ENCODE measurements around the gene TLDC2.

TLDC2 gene

GRCh38 chr20:36850759-36851158 lies 25.2 kb upstream of the TLDC2 start:
- DNase-seq = no peak

DNA sequence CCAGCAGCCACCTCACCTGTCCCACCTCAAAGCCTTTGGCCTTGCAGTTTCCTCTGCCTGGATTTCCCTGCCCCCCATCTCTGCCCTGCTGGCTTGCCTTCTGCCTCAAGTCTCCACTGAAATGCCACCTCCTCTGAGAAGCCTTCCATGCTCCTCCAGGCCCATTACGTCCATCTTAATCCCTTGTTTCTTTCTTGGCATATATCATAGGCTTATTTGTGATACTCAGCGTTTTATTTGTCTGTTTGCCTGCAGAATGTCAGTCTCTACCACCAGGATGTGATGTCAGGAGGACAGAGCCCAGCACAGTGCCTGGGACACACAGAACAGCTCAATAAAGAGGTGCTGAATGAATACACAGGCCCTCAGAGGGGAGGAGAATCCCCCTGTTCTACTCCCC lies 24.4 kb upstream of the TLDC2 start:
- no peak for DNase-seq

- no peak for DNase-seq
These were observed 23.8 kb upstream of the TLDC2 start for GRCh38 chr20:36852187-36852586.

DNA sequence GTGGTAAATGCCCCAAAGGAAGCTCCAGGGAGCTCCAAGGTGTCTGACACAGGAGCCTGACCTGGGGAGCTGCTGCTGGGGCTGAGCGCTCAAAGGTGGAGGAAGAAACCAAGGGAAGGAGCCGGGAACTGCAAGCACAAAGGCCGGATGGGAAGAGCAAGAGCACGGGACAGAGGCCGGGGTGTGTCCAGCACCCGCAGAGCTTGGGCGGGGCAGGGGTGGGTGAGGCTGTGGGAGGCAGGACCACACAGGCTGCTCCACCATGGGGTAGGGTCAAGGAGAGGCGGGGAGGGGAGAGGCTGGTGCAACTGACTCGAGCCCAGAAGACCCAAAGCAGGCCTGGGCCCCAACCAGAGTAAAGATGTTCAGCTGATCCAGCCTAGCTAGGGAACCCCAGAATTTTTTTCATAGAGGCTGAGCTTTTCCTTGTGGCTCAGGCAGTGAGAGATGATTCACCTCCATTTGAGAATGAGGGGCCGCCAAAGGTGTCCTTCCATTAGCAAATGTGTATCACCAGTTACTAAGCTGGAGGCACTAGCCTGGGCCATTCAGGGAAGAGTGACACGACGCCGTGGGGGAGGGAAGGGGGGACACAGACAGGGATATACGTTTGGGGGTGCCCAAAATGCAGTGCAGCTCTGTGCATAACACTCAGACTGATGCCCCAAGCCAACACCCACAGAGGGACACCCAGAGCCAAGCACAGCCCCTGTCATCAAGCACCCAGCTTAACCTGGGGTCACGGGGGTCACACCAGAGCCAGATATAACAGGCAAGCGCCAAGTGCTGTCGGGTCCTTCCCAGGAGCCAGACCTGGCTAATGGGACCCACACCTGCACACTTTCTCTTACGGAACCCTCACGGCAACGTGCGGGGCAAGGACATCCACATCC lies 21.3 kb upstream of the TLDC2 start:
- no peak for DNase-seq

DNA sequence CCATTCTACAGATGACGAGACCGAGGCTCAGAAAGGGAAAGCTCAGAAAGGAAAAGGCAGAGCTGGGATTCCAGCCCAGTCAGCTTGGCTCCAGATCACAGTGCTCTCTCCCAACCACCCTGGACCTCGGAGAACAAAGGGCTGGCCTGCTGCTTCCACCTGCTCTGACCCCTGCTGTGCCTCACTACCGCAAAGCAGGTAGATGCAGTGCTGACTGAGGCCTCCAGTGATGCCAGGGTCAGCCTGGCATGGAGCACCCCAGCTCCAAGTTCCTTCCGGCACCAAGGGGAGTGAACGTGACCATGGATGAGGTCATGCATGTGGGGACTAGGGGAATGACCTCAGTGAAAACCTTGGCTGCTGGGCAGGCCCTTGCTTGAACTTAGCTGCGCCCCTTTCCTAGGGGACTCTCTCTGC lies 20.7 kb upstream of the TLDC2 start:
- no peak for DNase-seq

- no peak for DNase-seq
These were observed 19.7 kb upstream of the TLDC2 start for GRCh38 chr20:36856195-36856594.

DNA sequence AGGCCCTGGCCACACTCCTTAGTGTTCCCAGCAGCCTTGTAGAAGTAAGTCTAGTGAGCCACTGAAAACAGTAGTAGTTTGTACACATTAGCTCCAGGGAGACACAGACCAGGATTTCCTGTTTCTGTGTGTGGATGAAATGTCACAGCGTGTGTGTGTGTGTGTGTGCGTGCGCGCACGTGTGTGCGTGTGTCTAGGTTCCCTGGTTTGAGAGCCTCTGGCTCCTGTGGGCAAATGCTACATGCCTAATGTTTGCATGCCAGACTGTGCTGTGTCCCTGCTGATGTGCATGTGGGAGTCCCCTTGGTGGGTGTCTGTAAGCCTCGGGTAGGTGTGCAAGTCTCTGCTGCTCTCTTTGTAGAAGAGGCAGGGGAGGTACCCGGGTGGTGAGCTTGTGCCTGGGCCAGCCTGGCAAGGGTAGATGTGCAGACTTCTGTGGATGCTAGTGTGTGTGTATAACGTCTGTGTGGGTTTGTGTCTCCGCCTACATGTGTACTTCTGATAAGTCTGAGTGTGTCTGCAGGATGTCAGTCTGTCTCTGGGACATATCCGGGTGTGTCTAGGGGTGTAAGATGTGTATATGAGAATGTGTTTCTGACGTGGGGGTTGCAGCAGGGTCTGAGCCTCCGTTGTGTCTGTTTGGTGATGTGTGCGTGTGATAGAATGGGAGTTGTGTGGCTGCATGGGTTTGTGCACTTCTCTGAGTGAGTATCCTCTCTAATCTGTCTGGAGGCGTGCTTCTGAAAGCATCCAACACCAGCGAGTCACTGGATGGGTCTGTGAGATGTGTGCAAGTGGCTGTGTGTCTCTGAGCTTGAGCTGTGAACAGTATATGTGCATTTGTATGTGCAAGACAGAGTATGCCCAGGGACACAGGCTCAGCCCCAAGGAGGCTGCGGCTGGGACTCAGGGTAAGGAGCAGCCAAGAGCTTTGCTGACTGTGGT lies 19.0 kb upstream of the TLDC2 start:
- no peak for DNase-seq

- DNase-seq = no peak
These were observed 16.7 kb upstream of the TLDC2 start for GRCh38 chr20:36859282-36859555.

GRCh38 chr20:36859700-36860330 lies 16.1 kb upstream of the TLDC2 start:
- no peak for DNase-seq

- no peak for DNase-seq
These were observed 15.6 kb upstream of the TLDC2 start for GRCh38 chr20:36860339-36860738.

GRCh38 chr20:36860811-36861624 lies 14.9 kb upstream of the TLDC2 start:
- no peak for DNase-seq

GRCh38 chr20:36861625-36861874 lies 14.4 kb upstream of the TLDC2 start:
- no peak for DNase-seq

GRCh38 chr20:36861875-36862801 lies 13.8 kb upstream of the TLDC2 start:
- DNase-seq = no peak

DNA sequence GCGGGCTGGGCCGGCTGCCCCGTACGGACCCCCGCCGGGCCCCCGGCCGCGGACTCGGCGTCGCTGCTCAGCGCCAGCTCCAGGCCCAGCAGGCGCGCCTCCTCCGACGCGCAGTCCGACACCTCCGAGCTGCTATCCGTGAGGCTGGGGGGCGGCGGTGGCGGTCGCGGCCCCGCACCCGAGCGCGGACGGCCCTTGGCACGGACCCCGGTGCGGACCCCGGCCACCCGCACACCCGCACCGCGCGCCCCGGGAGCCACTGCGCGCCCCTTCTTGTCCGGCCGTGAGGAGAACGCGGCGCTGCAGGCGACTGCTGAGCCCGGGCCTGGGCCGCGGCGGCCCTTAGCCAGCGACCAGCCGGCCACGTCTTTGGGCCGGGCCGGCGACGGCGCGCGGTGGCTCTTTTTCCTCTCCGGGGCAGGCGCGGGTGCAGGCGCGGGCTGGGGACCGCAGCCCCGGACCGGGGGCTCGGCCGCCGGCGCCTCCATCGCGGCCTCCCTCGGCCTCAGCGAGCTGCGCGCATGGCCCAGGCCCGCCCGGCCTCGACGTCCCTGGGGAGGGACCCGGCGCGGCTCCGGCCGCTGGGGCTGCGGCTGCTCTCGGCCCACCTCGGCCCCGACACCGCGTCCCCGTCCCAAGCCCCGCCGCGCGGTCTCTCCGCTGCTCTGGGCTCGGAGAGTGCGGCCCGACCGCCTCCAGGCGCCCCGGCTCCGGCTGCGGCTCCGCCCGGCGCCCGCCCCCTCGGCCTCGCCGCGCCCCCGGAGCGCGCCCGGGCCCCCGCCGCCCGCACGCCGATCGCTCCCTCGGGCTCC lies 12.9 kb upstream of the TLDC2 start:
- DNase-seq = no peak

- no peak for DNase-seq
These were observed 10.7 kb upstream of the TLDC2 start for GRCh38 chr20:36865076-36865860.

DNA sequence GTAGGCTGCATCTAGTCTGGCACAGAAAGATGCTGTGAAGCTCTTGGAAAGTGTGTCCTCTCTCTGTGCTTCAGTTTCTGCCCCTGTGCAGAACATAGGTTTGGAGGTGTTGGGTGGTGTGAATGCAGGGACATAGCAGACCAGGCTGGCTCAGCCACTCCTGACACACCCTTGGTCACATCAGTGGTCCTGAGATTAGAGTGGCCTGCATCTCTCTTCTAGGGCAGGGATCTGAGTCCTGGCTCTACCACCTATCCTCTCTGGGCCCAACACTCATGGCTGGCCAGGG lies 10.1 kb upstream of the TLDC2 start:
- DNase-seq = no peak

DNA sequence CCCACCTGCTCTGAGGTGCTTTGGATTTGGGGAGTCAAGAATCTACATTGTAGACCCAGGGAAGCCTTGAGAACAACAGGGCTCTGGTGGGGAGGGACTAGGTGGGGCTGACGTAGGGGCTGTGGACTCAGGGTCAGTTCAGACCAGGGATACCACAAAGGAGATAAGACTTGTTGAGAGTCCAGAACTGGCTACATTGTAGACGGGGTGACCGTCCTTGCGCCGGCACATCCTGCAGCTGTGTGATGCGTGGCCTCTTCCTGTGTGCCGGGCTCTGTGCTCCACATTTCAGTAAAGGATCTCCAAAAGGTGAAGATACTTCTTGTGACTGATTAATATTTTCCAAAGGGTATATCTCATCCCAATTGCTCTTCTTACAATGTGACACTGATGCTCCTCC lies 9.8 kb upstream of the TLDC2 start:
- no peak for DNase-seq

- DNase-seq = no peak
These were observed 9.1 kb upstream of the TLDC2 start for GRCh38 chr20:36866681-36867495.
